Calu3 (cell line): ENCODE results near the gene PCGF2. TPM values are rescaled to one million over a fixed set of nuclear protein-coding genes. Genes with fewer than 3 reads are reported as not detected.
A peak's percentile ranks its signal among the peaks of the same experiment; 100 is the strongest.
"Not testable (repeated sequence)": the region's sequence is repeated elsewhere in the genome, so short reads cannot be mapped to it uniquely, and the experiment has no call there.

Source experiments
- BruUV-seq: library from RNA; stranded (reverse); fragments of 400-500 nt; replicated peaks from 2 replicates; lab custom pipeline; 2021; lab: Mats Ljungman, UMichigan
- CTCF ChIA-PET: fragments of 300-600 bp; sonication (Branson Sonifier 250); formaldehyde crosslinking; loops from one replicate; lab custom pipeline; 2022; ENCODE audit warnings: antibody characterized with exemption; lab: Charles Lee
- DNase-seq: peaks from one replicate; pipeline ENCODE4 v3.0.0; 2022
- H3K27ac Mint-ChIP-seq: one replicate; pipeline ENCODE4 v1.8.0; 2022; ENCODE audit warnings: mixed read lengths; ENCODE audit not compliant: unreplicated experiment
- H3K27me3 Mint-ChIP-seq: one replicate; pipeline ENCODE4 v1.8.0; 2022; ENCODE audit warnings: mixed read lengths; ENCODE audit not compliant: unreplicated experiment
- H3K36me3 Mint-ChIP-seq: one replicate; pipeline ENCODE4 v1.8.0; 2022; ENCODE audit warnings: mild to moderate bottlenecking, moderate library complexity, mixed read lengths; ENCODE audit not compliant: insufficient read depth, unreplicated experiment
- H3K4me1 Mint-ChIP-seq: one replicate; pipeline ENCODE4 v1.8.0; 2022; ENCODE audit warnings: mild to moderate bottlenecking, low read depth, mixed read lengths; ENCODE audit not compliant: unreplicated experiment
- H3K4me3 Mint-ChIP-seq: one replicate; pipeline ENCODE4 v1.8.0; 2022; ENCODE audit warnings: mild to moderate bottlenecking, low read depth, moderate library complexity, mixed read lengths; ENCODE audit not compliant: unreplicated experiment
- H3K9me3 Mint-ChIP-seq: one replicate; pipeline ENCODE4 v1.8.0; 2022; ENCODE audit warnings: low read depth, mixed read lengths; ENCODE audit not compliant: unreplicated experiment
- intact Hi-C: fragments of 100-400 bp; cut with micrococcal nuclease; formaldehyde crosslinking; loops from one replicate; pipeline ENCODE4 v1.10.0; 2022; ENCODE audit not compliant: unreplicated experiment
- total RNA-seq: library from RNA; stranded (reverse); gene quantifications from 2 replicates; pipeline ENCODE4 v1.2.3, GENCODE V29; 2022
- TF ChIP-seq, protein P1 (sequence below): fragments of 200-600 bp; IDR thresholded peaks from one replicate; pipeline ENCODE4 v1.8.0; 2022; ENCODE audit warnings: antibody characterized with exemption; ENCODE audit not compliant: unreplicated experiment

PCGF2 gene
- total RNA-seq, 1 experiment from 2014 or later = 205 TPM

- H3K4me1 Mint-ChIP-seq = peaks cover 42% of the 10 kb centered on the region
- H3K27ac Mint-ChIP-seq = peak overlapping the region; percentile 43
- intact Hi-C loops = no loop called here
- H3K27me3 Mint-ChIP-seq = no peaks in the 10 kb centered on the region
- H3K36me3 Mint-ChIP-seq = peaks cover 87% of the 10 kb centered on the region
- TF ChIP-seq, protein P1, sequence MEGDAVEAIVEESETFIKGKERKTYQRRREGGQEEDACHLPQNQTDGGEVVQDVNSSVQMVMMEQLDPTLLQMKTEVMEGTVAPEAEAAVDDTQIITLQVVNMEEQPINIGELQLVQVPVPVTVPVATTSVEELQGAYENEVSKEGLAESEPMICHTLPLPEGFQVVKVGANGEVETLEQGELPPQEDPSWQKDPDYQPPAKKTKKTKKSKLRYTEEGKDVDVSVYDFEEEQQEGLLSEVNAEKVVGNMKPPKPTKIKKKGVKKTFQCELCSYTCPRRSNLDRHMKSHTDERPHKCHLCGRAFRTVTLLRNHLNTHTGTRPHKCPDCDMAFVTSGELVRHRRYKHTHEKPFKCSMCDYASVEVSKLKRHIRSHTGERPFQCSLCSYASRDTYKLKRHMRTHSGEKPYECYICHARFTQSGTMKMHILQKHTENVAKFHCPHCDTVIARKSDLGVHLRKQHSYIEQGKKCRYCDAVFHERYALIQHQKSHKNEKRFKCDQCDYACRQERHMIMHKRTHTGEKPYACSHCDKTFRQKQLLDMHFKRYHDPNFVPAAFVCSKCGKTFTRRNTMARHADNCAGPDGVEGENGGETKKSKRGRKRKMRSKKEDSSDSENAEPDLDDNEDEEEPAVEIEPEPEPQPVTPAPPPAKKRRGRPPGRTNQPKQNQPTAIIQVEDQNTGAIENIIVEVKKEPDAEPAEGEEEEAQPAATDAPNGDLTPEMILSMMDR = no peak
- BruUV-seq = no TSS peak
- CTCF ChIA-PET = interaction anchor here (0.7 to 2.5 kb wide), 6 partner anchors 20 to 369 kb away, joined by 3 to 20 read pairs (median 4); partner anchors contain the start of genes EPOP and MLLT6
- no peaks in the 10 kb centered on the region for H3K9me3 Mint-ChIP-seq
- peak overlapping the region; percentile 90 for H3K4me3 Mint-ChIP-seq
- DNase-seq = no peak
These were observed 18.7 kb downstream of the PCGF2 start for GRCh38 chr17:38729368-38729885.

GRCh38 chr17:38728290-38728831 lies 19.8 kb downstream of the PCGF2 start:
- Mint-ChIP-seq H3K4me1 (peaks cover 32% of the 10 kb centered on the region), H3K9me3 (no peaks in the 10 kb centered on the region), H3K27me3 (no peaks in the 10 kb centered on the region), H3K36me3 (peaks cover 87% of the 10 kb centered on the region), H3K4me3 (peak overlapping the region; percentile 90), H3K27ac (peak overlapping the region; percentile 55)
- CTCF ChIA-PET = interaction anchor here (0.8 to 1.6 kb wide), 5 partner anchors 10 to 59 kb away, joined by 3 to 4 read pairs (median 3); partner anchors contain the start of gene MLLT6
- intact Hi-C loops = no loop called here
- BruUV-seq = no TSS peak
- TF ChIP-seq, protein P1 = no peak
- no peak for DNase-seq

GRCh38 chr17:38727736-38728135 lies 20.4 kb downstream of the PCGF2 start:
- DNase-seq = no peak
- Mint-ChIP-seq H3K4me3 (peak overlapping the region; percentile 90), H3K27me3 (no peaks in the 10 kb centered on the region), H3K36me3 (peaks cover 87% of the 10 kb centered on the region), H3K4me1 (peaks cover 25% of the 10 kb centered on the region), H3K9me3 (no peaks in the 10 kb centered on the region), H3K27ac (peak overlapping the region; percentile 55)
- CTCF ChIA-PET = interaction anchor here (0.6 to 1.6 kb wide), 4 partner anchors 23 to 757 kb away, joined by 3 to 4 read pairs (median 4); partner anchors contain the start of gene MLLT6
- no TSS peak for BruUV-seq
- intact Hi-C loops = no loop called here
- TF ChIP-seq, protein P1 = no peak

- H3K4me1 Mint-ChIP-seq = peaks cover 12% of the 10 kb centered on the region
- H3K9me3 Mint-ChIP-seq, H3K4me3 Mint-ChIP-seq, DNase-seq, BruUV-seq, H3K27me3 Mint-ChIP-seq, intact Hi-C loops: not testable (repeated sequence)
- CTCF ChIA-PET = interaction anchor here (0.7 to 1.2 kb wide), 2 partner anchors 26 to 953 kb away, joined by 3 read pairs; partner anchors contain the start of gene PSMB3
- peak overlapping the region; percentile 46 for H3K27ac Mint-ChIP-seq
- peaks cover 76% of the 10 kb centered on the region for H3K36me3 Mint-ChIP-seq
These were observed 22.0 kb downstream of the PCGF2 start for GRCh38 chr17:38726145-38726544.

DNA sequence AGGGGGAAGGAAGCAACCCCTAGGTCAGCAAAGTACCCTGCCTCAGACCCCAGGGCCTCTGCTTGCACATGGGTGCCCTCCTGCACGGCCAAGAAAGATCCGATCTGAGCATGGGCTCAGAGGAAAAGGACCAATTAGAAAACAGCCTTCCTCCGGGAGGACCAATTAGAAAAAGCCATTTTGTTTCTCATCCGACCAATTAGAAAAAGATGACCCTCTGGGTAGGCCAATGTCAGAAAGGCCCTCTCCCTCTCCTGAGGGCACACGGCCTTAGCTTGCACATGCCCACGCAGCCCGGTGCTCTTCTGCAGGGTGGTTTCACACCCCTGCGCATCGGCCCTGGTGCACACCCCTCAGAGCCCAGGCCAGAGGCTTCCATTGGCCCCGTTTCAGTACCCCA lies 23.1 kb downstream of the PCGF2 start:
- H3K4me3 Mint-ChIP-seq = no peak overlapping the region
- DNase-seq = no peak
- H3K27ac Mint-ChIP-seq = no peak overlapping the region
- peaks cover 12% of the 10 kb centered on the region for H3K4me1 Mint-ChIP-seq
- intact Hi-C loops = no loop called here
- H3K36me3 Mint-ChIP-seq = peaks cover 76% of the 10 kb centered on the region
- BruUV-seq = no TSS peak
- no peaks in the 10 kb centered on the region for H3K27me3 Mint-ChIP-seq
- no peaks in the 10 kb centered on the region for H3K9me3 Mint-ChIP-seq
- TF ChIP-seq, protein P1 = no peak
- CTCF ChIA-PET = no interaction called here
